ENCODE measurements around the gene PLIN4.
"Not testable (repeated sequence)": the region's sequence is repeated elsewhere in the genome, so short reads cannot be mapped to it uniquely, and the experiment has no call there.

Gene PLIN4, protein sequence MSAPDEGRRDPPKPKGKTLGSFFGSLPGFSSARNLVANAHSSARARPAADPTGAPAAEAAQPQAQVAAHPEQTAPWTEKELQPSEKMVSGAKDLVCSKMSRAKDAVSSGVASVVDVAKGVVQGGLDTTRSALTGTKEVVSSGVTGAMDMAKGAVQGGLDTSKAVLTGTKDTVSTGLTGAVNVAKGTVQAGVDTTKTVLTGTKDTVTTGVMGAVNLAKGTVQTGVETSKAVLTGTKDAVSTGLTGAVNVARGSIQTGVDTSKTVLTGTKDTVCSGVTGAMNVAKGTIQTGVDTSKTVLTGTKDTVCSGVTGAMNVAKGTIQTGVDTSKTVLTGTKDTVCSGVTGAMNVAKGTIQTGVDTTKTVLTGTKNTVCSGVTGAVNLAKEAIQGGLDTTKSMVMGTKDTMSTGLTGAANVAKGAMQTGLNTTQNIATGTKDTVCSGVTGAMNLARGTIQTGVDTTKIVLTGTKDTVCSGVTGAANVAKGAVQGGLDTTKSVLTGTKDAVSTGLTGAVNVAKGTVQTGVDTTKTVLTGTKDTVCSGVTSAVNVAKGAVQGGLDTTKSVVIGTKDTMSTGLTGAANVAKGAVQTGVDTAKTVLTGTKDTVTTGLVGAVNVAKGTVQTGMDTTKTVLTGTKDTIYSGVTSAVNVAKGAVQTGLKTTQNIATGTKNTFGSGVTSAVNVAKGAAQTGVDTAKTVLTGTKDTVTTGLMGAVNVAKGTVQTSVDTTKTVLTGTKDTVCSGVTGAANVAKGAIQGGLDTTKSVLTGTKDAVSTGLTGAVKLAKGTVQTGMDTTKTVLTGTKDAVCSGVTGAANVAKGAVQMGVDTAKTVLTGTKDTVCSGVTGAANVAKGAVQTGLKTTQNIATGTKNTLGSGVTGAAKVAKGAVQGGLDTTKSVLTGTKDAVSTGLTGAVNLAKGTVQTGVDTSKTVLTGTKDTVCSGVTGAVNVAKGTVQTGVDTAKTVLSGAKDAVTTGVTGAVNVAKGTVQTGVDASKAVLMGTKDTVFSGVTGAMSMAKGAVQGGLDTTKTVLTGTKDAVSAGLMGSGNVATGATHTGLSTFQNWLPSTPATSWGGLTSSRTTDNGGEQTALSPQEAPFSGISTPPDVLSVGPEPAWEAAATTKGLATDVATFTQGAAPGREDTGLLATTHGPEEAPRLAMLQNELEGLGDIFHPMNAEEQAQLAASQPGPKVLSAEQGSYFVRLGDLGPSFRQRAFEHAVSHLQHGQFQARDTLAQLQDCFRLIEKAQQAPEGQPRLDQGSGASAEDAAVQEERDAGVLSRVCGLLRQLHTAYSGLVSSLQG (N-terminal part only)

DNA sequence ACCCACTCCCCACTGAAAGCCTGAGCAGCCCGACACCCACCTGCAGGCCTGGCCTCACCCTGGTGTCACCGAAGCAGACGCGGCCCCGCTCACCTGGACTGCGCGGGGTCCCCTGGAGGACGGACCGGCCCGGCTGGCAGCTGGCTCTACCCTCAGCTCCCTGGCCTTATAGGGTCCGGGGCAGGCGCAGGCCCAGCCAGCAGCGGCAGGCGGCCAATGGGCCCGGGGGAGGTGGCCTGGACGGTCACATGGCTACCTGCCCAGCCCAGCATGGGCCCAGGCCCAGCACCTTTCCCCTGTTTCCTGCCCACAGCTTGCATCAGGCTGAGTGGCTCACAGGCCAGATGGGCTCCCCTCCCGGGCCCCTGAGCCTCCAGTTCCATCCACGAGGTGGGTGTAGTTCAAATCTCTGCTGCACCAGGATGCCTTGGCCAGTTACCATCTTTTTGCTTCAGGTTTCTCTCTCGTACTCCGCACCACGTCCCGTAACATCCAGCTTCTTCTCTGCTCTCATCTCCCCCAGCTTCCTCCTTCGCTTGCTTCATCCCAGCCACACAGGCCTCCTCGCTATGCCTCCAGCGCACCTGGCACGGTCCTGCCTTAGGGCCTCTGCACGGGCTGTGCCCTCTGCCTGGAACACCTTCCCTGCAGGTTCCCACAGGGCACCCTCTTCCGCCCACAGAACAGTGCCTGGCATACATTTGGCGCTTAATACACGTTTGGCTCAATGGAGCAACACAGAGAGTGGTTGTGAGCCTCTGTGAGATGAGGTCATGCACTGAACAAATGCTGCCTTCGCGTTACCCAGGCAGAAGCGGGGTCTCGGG, at the start of gene PLIN4:
PLIN4 (minus strand) TSS at position 142 of the 827 bp plus-strand sequence. CDS start 214 bp downstream, outside the sequence.
- DNase-seq = peak in 47 of 58 donors; percentile 10 to 82 (median 53)

DNA sequence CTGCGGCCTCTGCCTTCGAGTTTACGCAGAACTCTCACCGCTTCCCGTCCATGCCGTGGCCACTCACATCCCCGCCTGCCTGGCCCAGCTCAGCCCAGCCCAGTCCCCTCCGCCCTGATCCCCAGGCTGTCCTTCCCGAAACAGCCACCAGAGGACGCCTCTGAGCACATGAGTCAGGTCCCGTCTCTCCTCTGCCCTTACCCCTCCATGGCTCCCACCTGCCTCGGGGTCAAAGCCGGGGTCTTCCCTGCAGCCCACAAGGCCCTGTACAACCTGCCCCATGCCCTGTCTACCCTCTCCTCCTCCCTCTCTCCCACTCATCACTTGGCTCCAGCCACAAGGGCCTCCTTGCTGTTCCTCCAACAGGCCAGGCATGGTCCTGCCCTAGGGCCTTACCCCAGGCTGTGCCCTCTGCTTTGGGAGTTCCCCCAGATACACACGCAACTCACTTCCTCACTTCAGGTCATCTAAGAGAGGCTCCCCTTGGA, 49.3 kb upstream of the PLIN4 start:
- peak in 13 of 58 donors; percentile 1 to 58 (median 12) for DNase-seq

DNA sequence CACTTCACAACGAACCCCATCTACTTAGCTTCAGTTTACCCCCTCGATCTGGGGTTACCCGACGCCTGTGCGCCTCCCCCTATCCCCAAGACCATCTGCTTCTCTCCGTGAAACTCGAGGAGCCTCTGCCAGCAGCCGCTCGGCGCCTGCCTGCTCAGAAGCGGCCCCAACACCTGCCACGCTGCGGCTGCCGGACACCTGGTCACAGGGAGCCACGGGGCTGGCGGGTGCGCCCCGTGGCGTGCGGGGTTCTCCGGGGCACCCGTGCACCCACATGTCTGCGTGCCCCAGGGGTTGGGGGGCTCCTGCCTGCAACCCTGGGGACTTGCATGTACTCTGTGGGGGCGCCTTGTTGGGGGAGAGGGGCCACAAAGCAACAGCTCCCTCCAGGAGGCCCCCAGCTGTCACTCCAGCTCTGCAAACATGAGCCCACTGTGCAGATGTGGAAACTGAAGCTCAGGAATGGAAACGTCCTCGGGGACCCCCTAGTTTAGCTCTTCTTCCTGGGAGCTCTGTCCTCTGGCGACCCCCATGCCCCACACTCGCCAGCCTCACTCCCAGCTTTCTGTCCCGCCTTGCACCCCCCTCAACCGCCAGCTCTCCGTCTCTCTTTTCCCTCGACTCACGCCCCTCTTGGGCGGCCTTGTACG, 48.2 kb upstream of the PLIN4 start:
- DNase-seq = no peak

DNA sequence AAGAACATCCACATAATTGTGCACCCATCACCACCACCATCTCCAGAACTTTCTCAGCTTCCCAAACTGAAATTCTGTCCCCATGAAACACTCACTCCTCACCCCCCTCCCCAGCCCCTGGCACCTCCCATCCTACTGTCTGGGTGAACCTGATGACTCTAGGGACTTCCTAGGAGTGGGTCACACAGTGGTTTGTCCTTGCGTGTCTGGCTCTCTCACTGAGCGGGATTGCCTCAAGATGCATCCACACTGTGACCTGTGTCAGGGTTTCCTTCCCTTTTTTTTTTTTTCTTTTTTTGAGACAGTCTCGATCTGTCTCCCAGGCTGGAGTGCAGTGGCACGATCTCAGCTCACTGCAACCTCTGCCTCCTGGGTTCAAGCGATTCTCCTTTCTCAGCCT, 45.3 kb upstream of the PLIN4 start:
- DNase-seq = not testable (repeated sequence)

DNA sequence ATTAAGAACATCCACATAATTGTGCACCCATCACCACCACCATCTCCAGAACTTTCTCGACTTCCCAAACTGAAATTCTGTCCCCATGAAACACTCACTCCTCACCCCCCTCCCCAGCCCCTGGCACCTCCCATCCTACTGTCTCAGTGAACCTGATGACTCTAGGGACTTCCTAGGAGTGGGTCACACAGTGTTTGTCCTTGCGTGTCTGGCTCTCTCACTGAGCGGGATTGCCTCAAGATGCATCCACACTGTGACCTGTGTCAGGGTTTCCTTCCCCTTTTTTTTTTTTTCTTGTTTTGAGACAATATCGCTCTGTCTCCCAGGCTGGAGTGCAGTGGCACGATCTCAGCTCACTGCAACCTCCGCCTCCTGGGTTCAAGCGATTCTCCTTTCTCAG, 43.8 kb upstream of the PLIN4 start:
- not testable (repeated sequence) for DNase-seq

DNA sequence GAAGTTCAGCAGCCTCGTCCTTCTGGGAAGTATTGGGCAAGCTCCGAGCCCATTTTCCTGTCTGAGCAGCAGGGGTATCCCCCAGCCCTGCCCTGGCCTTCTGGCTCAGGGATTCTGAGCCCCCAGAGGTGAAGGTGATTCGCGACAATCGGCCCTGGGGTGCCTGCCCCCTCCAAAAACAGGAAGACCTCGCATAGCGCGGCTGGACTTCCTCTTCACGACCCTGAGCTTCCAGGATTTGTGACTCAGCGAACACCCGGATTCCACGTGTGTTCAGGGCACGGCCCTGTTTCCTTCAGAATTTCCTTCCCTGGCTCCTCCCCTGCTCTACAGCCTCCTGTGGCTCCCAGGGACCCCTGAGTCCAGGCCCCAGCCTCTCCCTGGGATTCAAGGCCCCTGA, 41.3 kb upstream of the PLIN4 start, which contains the start of gene SEMA6B:
SEMA6B (minus strand) TSS at position 116 of the 400 bp plus-strand sequence. CDS start 1,227 bp downstream, outside the sequence.
- DNase-seq = peak in 2 of 58 donors; percentile 12 to 30

DNA sequence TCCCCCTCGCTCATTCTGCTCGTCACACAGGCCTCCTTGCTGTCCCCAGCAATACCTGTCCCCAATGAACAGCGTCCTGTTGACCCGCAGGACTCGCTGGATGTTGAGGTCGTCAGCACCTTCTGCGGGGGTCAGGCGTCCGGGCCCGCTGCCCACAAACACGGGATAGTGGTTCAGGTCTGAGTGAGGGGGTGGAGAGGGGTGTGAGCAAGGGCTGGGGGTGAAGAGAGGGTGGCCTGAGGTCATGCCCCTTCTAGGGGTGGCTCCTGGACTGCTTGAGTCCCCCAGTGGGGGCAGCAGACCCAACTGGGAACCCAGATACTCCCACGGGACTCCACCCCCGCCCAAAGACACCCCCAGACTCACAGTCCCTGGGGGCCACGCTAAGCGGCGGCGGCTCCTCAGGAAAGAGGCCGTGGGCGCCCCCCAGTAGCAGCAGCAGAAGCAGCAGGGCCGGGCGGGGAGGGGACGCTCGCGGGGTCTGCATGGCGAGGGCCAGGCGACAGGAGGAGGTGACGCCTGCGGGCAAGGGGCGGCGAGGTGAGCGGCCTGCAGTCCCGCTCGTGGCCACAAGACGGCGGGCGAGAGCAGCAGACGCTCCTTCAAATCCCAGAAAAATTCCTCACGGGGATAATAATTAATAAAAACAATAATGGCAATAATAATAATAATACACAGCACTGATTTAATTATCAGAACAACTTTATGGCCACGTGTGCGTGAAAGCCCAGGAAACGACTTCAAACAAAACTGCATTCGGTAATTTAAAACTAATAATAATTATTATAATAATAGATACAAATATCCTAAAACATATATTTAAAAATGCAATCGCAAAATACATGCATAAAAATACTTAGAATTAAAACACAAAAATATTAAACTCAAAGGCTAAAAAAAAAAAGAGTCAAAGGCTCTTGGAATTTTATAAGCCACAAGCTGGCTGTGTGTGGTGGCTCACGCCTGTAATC, 40.0 kb upstream of the PLIN4 start:
- peak in 4 of 58 donors; percentile 9 to 31 (median 12) for DNase-seq

DNA sequence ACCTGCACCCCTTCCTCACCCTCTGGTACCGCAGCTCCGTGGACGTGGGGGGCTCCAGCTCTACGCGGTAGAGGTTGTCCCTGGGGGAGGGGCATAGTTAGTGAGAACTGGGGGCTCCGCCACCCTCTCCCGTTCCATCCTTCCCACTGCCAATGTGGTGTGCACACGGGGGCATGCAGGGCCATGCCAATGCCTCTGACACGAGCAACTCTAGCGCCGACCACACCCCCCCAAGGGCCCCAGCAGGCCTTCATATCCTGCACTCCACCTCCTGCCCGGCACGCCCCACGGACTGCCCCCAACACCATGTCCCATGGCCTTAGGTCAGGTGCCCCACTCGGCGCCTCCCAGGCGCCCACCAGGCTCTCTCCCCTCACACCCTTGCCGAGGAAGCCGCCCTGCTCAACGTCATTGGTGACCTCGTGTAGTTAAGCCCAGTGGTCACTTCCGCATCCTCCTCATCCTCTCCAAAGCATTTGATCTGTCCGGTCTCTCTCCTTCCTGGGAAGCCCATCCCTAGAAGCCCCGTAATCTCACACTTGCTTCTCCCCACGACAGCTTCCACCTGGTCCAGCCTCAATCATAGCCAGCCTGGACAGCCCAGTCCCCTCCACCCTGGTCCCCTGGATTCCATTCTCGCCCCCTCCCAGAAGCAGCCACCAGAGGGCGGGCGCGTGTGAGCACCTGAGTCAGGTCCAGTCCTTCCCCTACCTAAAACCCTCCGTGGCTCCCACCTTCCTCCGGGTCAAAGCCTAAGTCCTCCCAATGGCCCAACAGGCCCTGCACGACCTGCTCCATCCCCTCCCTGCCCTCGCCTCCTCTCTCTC, 39.1 kb upstream of the PLIN4 start:
- no peak for DNase-seq

DNA sequence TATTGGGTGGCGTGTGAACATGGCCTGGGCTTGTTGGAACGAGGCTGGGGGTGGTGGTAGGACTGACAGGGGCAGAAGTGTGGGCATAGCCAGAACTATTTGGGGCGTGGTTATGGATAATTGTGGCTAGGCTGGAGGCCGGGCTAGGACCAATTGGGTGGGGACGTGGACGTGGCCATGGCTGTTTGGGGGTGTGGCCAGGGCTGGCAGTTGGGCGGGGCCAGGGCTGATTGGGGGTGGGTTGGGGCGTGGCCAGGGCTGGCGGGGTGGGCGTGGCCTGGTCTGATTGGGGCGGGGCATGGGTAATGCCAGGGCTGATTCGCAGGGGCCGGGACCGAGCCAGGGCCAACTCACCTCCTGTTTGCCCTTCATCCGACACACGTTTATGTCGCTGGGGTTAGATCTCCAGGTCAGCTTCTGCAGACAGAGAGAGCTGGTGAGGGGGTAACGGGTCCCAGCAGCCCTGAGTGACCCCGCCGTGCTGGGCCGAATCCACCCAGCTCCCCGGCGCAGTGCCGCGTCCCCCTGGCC, 38.4 kb upstream of the PLIN4 start:
- DNase-seq = no peak

DNA sequence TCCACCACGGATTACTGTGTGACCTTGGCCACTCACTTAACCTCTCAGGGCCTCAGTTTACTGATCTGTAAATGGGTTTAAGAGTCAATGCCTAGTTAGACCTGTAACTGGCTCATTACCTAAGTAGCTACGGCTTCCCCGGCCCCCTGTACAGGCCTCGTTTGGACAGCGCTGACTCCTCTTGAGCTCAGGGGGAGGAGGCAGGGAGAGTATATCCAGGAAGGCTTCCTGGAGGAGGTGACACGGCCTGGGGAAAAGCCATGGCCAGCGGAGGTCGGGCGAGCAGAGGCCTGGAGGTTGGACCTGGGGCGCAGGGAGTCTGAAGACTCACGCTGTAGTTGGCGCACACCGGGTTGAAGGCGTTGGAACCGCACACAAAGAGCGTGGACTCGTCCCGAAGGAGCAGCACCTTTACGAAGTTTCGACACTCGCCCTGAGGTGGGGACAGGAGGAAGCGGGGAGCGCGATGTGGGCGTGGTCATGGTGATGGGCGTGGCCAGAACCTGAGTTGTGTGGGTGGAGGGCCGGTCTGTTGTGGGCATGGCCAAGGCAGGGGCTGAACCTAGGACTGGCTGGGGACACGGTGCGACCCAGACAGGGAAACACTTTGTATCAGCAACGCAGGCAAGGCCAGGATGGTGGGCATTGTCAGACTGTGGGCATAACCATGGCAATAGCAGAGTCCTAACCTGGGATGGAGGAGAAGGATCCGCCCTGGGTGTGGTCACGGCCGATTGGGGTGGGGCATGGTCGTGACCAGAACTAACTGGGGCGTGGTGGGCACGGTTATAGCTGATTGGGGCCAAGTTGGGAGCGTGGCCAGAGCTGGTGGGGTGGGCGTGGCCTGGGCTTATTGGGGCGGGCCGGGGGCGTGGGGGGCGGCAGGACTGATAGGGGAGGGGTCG, 37.6 kb upstream of the PLIN4 start:
- no peak for DNase-seq

DNA sequence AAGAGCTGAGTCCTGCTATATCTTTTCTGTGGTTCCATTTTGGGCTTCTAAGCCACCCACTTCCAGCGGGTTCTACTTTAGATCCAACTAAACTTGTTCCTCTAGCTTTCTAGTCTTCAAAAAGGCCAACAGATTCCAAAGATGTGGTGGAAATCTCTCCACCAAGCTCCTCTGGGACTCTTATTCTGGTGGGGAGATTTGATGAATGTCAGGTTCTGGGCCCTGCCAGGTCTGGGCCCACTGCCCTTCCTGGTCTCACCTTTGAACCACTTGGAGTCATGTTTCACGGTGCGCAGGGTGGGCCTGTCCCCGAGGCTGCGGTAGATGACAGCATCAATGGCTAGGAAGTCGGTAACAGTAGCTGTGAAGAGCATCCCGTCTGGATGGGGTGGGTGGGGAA, 36.4 kb upstream of the PLIN4 start:
- no peak for DNase-seq

DNA sequence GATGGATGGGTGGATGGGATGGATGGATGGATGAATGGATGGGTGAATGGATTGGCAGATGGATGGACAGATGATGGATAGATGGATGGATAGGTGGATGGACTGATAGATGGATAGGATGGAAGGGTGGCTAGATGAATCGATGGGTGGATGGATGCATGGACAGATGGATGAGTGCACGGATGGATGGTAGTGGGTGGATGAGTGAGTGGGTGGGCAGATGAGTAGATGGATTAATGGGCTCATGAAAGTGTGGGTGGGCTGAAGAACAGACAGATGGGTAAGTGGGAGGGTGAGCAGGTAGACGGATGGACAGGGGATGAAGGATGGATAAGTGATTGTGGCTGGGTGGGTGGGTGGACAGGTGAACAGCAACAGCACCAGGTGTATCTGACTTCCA, 35.5 kb upstream of the PLIN4 start:
- DNase-seq = no peak

DNA sequence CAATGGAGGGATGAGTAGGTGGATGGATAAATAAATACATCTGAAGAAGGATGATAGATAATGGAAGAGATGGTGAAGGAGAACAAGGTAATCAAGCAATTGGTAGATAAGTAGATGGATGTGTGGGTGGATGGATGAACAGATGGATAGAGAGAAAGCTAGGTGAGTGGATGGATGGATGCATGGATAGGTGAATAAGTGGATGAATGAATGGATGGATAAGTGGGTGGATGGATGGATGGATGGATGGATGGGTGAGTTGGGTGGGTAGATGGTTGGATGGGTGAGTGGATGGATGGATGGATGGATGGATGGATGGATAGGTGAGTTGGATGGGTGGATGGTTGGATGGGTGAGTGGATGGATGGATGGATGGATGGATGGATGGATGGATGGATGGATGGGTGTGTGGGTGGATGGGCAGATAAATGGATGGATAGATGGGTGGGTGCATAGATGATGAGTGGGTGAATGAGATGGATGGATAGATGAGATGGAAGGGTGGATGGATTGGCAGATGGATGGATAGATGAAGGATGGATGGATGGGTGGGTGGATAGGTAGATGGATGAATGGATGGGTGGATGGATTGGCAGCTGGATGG, 34.9 kb upstream of the PLIN4 start:
- DNase-seq = no peak

DNA sequence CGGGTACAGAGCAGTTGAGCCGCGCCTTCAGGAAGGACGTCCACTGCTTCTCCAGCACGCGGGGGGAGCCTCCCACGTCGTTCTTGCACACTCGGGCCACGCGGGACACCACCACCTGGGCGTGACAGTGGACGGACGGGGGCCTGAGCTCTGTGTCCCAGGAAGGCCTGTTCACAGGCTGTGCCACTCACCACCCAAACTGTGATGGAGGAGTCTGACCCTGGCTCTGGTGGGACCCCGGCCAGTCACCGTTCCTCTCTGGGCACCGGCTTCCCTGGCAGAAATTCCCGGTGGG, 34.2 kb upstream of the PLIN4 start:
- no peak for DNase-seq

DNA sequence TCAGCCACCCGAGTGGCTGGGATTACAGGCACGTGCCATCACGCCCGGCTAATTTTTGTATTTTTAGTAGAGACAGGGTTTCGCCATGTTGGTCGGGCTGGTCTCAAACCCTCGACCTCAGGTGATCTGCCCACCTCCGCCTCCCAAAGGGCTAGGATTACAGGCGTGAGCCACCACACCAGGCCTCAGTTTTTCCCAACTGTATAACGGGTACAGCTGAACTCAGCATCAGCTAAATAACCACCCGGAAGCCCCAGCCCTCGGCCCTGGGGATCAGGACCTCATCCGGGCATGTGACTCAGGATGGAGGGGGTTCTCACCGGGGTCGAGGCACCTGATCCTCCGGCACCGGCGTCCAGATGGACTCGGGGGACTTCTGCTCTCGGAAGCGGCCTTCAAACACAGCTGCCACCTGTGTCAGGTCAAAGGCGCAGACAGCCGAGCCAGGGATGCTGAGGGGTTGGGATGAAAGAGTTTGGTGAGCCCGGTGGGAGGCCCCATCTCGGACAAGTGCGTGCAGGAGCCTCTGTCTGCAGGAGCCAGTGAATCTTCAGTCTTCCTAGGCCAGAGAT, 32.3 kb upstream of the PLIN4 start:
- no peak for DNase-seq
